ENCODE results near the gene VOPP1.

GRCh38 chr7:55526770-55527169, 45.5 kb downstream of the VOPP1 start:
- no peak for TF ChIP-seq NFRKB (IDR thresholded peaks at IDR 0.05; ENCODE audit: low read depth)
- TF ChIP-seq ZBTB11 (CRISPR knock-in tag; IDR thresholded peaks at IDR 0.05), result no peak
- TF ChIP-seq ATF1 (CRISPR knock-in tag; IDR thresholded peaks at IDR 0.05), result no peak
- TF ChIP-seq ATF1 (tag; IDR thresholded peaks at IDR 0.05), result no peak
